Measurements from ENCODE around the gene TNRC6B.

Gene TNRC6B

DNA sequence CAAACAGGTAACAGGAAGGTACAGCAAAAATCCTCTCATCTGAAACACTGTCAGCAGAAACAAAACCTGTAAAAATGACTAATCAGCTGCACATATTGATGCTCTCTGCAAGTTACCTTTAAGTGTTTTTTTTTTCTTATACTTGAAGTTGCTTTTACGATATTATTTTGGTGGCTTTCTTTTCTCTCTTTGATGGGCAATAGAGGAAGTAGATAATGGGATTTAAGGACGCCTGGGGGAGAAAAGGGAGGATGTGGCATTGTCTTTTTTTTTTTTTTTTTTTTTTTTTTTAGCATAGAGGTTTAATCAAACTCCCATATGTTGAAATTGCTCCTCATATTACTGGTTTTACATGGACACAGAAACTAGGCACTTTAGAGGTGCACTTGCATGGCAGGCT lies 157.2 kb downstream of the TNRC6B start:
- Histone ChIP-seq H3K4me3 (replicated peaks; ENCODE audit: insufficient read depth, low read length) (no peak overlapping the region), H3K27me3 (ENCODE audit: insufficient read depth, poor library complexity, severe bottlenecking) (no peaks in the 10 kb centered on the region), H3K27ac (replicated peaks) (no peak overlapping the region)
- no peak for TF ChIP-seq POLR2AphosphoS5 (IDR thresholded peaks at IDR 0.05; ENCODE audit: low read depth)
- no peak for TF ChIP-seq GABPA (IDR thresholded peaks at IDR 0.05; ENCODE audit: low read depth)
- TF ChIP-seq, protein P1, sequence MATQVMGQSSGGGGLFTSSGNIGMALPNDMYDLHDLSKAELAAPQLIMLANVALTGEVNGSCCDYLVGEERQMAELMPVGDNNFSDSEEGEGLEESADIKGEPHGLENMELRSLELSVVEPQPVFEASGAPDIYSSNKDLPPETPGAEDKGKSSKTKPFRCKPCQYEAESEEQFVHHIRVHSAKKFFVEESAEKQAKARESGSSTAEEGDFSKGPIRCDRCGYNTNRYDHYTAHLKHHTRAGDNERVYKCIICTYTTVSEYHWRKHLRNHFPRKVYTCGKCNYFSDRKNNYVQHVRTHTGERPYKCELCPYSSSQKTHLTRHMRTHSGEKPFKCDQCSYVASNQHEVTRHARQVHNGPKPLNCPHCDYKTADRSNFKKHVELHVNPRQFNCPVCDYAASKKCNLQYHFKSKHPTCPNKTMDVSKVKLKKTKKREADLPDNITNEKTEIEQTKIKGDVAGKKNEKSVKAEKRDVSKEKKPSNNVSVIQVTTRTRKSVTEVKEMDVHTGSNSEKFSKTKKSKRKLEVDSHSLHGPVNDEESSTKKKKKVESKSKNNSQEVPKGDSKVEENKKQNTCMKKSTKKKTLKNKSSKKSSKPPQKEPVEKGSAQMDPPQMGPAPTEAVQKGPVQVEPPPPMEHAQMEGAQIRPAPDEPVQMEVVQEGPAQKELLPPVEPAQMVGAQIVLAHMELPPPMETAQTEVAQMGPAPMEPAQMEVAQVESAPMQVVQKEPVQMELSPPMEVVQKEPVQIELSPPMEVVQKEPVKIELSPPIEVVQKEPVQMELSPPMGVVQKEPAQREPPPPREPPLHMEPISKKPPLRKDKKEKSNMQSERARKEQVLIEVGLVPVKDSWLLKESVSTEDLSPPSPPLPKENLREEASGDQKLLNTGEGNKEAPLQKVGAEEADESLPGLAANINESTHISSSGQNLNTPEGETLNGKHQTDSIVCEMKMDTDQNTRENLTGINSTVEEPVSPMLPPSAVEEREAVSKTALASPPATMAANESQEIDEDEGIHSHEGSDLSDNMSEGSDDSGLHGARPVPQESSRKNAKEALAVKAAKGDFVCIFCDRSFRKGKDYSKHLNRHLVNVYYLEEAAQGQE (IDR thresholded peaks at IDR 0.05; ENCODE audit: insufficient replicate concordance, low read depth), result no peak
- TF ChIP-seq SPI1 (IDR thresholded peaks at IDR 0.05; ENCODE audit: borderline replicate concordance, low read depth), result no peak
- TF ChIP-seq, protein P2, sequence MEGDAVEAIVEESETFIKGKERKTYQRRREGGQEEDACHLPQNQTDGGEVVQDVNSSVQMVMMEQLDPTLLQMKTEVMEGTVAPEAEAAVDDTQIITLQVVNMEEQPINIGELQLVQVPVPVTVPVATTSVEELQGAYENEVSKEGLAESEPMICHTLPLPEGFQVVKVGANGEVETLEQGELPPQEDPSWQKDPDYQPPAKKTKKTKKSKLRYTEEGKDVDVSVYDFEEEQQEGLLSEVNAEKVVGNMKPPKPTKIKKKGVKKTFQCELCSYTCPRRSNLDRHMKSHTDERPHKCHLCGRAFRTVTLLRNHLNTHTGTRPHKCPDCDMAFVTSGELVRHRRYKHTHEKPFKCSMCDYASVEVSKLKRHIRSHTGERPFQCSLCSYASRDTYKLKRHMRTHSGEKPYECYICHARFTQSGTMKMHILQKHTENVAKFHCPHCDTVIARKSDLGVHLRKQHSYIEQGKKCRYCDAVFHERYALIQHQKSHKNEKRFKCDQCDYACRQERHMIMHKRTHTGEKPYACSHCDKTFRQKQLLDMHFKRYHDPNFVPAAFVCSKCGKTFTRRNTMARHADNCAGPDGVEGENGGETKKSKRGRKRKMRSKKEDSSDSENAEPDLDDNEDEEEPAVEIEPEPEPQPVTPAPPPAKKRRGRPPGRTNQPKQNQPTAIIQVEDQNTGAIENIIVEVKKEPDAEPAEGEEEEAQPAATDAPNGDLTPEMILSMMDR (IDR thresholded peaks at IDR 0.05; ENCODE audit: insufficient read depth, low read length), result no peak
- no peak for DNase-seq (ENCODE audit: low read depth in 1 of 2, low spot score in 1 of 2)

DNA sequence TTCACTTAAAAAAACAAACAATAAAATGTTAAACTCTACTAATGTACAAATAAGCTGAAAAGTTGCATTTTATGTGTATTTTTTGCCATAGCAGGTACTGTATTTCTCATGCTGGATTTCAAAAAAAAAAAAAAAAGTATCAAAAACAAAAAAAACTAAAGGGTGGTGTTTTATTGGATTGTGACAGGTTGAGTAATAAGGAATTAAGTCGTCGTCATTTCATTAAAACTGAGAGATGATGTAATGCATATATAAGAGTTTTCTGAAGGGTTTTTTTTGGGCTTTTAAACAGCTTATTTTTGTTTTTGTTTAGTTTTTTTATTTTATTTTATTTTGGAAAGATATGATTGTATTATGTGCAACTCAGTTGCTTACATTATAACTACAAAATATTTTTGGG lies 157.6 kb downstream of the TNRC6B start:
- Histone ChIP-seq H3K27me3 (ENCODE audit: insufficient read depth, poor library complexity, severe bottlenecking) (no peaks in the 10 kb centered on the region), H3K27ac (replicated peaks) (no peak overlapping the region), H3K4me3 (replicated peaks; ENCODE audit: insufficient read depth, low read length) (no peak overlapping the region)
- TF ChIP-seq, protein P1 (IDR thresholded peaks at IDR 0.05; ENCODE audit: insufficient replicate concordance, low read depth), result no peak
- TF ChIP-seq POLR2AphosphoS5 (IDR thresholded peaks at IDR 0.05; ENCODE audit: low read depth), result no peak
- no peak for TF ChIP-seq GABPA (IDR thresholded peaks at IDR 0.05; ENCODE audit: low read depth)
- TF ChIP-seq, protein P2 (IDR thresholded peaks at IDR 0.05; ENCODE audit: insufficient read depth, low read length), result no peak
- no peak for DNase-seq (ENCODE audit: low read depth in 1 of 2, low spot score in 1 of 2)

DNA sequence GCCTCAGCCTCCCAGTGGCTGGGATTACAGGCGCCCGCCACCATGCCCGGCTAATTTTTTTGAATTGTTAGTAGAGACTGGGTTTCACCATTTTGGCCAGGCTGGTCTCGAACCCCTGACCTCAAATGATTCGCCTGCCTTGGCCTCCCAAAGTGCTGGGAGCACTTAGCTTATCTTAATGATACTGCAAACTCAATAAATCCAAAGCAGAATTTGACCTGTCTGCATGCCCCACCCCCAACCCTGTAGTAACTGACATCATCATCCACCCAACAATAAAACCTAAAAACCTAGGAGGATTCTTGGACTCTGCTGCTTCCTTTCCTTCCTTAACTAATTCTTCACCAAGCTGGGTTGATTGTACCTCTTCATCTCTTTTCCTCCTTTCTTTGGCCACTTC lies 162.3 kb downstream of the TNRC6B start:
- DNase-seq (ENCODE audit: low read depth in 1 of 2, low spot score in 1 of 2), result no peak
- TF ChIP-seq, protein P2 (IDR thresholded peaks at IDR 0.05; ENCODE audit: insufficient read depth, low read length), result no peak
- TF ChIP-seq, protein P1 (IDR thresholded peaks at IDR 0.05; ENCODE audit: insufficient replicate concordance, low read depth), result no peak
- no peaks in the 10 kb centered on the region for H3K27me3 ChIP-seq (ENCODE audit: insufficient read depth, poor library complexity, severe bottlenecking)
- no peak overlapping the region for H3K27ac ChIP-seq (replicated peaks)
- H3K4me3 ChIP-seq (replicated peaks; ENCODE audit: insufficient read depth, low read length), result no peak overlapping the region

Data from HL-60 (cell line).